Uterus (tissue), 4 donors: ENCODE data around the gene IRF7. TPM values are rescaled to one million over a fixed set of nuclear protein-coding genes. Genes with fewer than 3 reads are reported as not detected.
A peak's percentile ranks its signal among the peaks of the same experiment; 100 is the strongest.

Experiments
- DNase-seq, 2 donors: peaks; one replicate each; pipeline ENCODE4 v3.0.0-alpha.2; 2019 to 2020
- H3K27ac ChIP-seq, 2 donors: fragments of 200-600 bp; sonication (generic); 1 replicate in 1 of 2; 2 replicates in 1 of 2; pipeline ENCODE4 v1.5.1; 2016 to 2018
- H3K27me3 ChIP-seq, 2 donors: fragments of 200-600 bp; sonication (generic); one replicate each; pipeline ENCODE4 v1.5.1; 2018 to 2019; ENCODE audit warnings: control low read depth in 1 of 2
- H3K36me3 ChIP-seq, 2 donors: fragments of 200-600 bp; sonication (generic); one replicate each; pipeline ENCODE4 v1.5.1; 2019; ENCODE audit warnings: control low read depth in 1 of 2
- H3K4me1 ChIP-seq, 2 donors: fragments of 200-600 bp; sonication (generic); one replicate each; pipeline ENCODE4 v1.5.1; 2018 to 2019; ENCODE audit warnings: control low read depth in 1 of 2
- H3K4me3 ChIP-seq, 2 donors: fragments of 200-600 bp; sonication (generic); 1 replicate in 1 of 2; 2 replicates in 1 of 2; pipeline ENCODE4 v1.5.1; 2018 to 2019; ENCODE audit warnings: mild to moderate bottlenecking in 1 of 2
- H3K9me3 ChIP-seq, 2 donors: fragments of 200-600 bp; sonication (generic); one replicate each; pipeline ENCODE4 v1.5.1; 2019; ENCODE audit warnings: control low read depth in 1 of 2
- CTCF ChIP-seq, 4 experiments: fragments of 200-600 bp in 2 of 4; fragments of 450-650 bp in 2 of 4; sonication (generic) in 2 of 4; IDR thresholded peaks; one replicate each; pipeline ENCODE4 v1.5.1; 2016 to 2019; ENCODE audit warnings: antibody characterized with exemption in 4 of 4, mild to moderate bottlenecking in 2 of 4, moderate library complexity in 1 of 4
- POLR2A ChIP-seq, 2 donors: fragments of 450-650 bp; IDR thresholded peaks; one replicate each; pipeline ENCODE4 v1.6.1; 2016; ENCODE audit warnings: antibody characterized with exemption in 2 of 2, mild to moderate bottlenecking in 1 of 2, moderate library complexity in 1 of 2
- intact Hi-C: fragments of 100-400 bp; cut with DNase I; formaldehyde crosslinking; loops from one replicate; pipeline ENCODE4 v1.15.1; 2023; ENCODE audit warnings: low total_unique reads
- total RNA-seq, 4 donors: library from RNA; depleted of rRNA in 3 of 4; stranded (reverse); fragments of >200 nt in 3 of 4; gene quantifications; one replicate each; pipeline versions ENCODE4 v1.1.0 to v1.2.4, GENCODE V29; 2014 to 2023
- donor health status: DM: yes; HTN: yes; CAD: no.

Gene IRF7
- total RNA-seq, 4 donors from 2014 or later = 9.1 to 33.6 (median 13.1) TPM

GRCh38 chr11:635945-636510, 20.3 kb upstream of the IRF7 start:
- Histone ChIP-seq H3K9me3 (no peaks in the 10 kb centered on the region), H3K36me3 (no peaks in the 10 kb centered on the region), H3K27ac (no peak overlapping the region), H3K27me3 (no peaks in the 10 kb centered on the region), H3K4me3 (no peak overlapping the region), H3K4me1 (peaks cover 0 to 16% of the 10 kb centered on the region in 2 donors)
- intact Hi-C loops = no loop called here
- TF ChIP-seq POLR2A (IDR thresholded peaks at IDR 0.05) = no peak
- no peak for TF ChIP-seq CTCF (IDR thresholded peaks at IDR 0.05)
- DNase-seq = no peak

GRCh38 chr11:630871-631270, 15.1 kb upstream of the IRF7 start:
- Histone ChIP-seq H3K9me3 (no peaks in the 10 kb centered on the region), H3K4me3 (no peak overlapping the region), H3K36me3 (no peaks in the 10 kb centered on the region), H3K27me3 (no peaks in the 10 kb centered on the region), H3K4me1 (no peaks in the 10 kb centered on the region), H3K27ac (no peak overlapping the region)
- intact Hi-C loops = no loop called here
- no peak for DNase-seq
- no peak for TF ChIP-seq POLR2A (IDR thresholded peaks at IDR 0.05)
- TF ChIP-seq CTCF (IDR thresholded peaks at IDR 0.05) = no peak

GRCh38 chr11:629237-629583, 13.5 kb upstream of the IRF7 start:
- intact Hi-C loops = no loop called here
- Histone ChIP-seq H3K27ac (no peak overlapping the region), H3K9me3 (no peaks in the 10 kb centered on the region), H3K36me3 (no peaks in the 10 kb centered on the region), H3K4me1 (no peaks in the 10 kb centered on the region), H3K4me3 (no peak overlapping the region), H3K27me3 (no peaks in the 10 kb centered on the region)
- no peak for DNase-seq
- TF ChIP-seq CTCF (IDR thresholded peaks at IDR 0.05) = peak in 1 of 4 experiments; percentile 11
- TF ChIP-seq POLR2A (IDR thresholded peaks at IDR 0.05) = no peak

GRCh38 chr11:628056-628455, 12.3 kb upstream of the IRF7 start:
- no peak for DNase-seq
- intact Hi-C loops = no loop called here
- Histone ChIP-seq H3K36me3 (no peaks in the 10 kb centered on the region), H3K4me3 (no peak overlapping the region), H3K27me3 (no peaks in the 10 kb centered on the region), H3K27ac (no peak overlapping the region), H3K9me3 (no peaks in the 10 kb centered on the region), H3K4me1 (no peaks in the 10 kb centered on the region)
- TF ChIP-seq POLR2A (IDR thresholded peaks at IDR 0.05) (no peak), CTCF (IDR thresholded peaks at IDR 0.05) (no peak)

GRCh38 chr11:627308-627576, 11.5 kb upstream of the IRF7 start:
- Histone ChIP-seq H3K4me1 (no peaks in the 10 kb centered on the region), H3K27ac (no peak overlapping the region), H3K4me3 (no peak overlapping the region), H3K27me3 (no peaks in the 10 kb centered on the region), H3K36me3 (no peaks in the 10 kb centered on the region), H3K9me3 (no peaks in the 10 kb centered on the region)
- intact Hi-C loops = no loop called here
- no peak for DNase-seq
- no peak for TF ChIP-seq POLR2A (IDR thresholded peaks at IDR 0.05)
